DMS53 treated with DMSO at 0.1 percent for 48 hours (cell line): ENCODE measurements around the gene PRSS2.

Experiments
- DNase-seq: peaks from one replicate; lab custom pipeline; 2025; ENCODE audit not compliant: unreplicated experiment; lab: John Stamatoyannopoulos, UW

PRSS2 gene

GRCh38 chr7:142785841-142786250 lies 15.1 kb downstream of the PRSS2 start:
- no peak for DNase-seq

DNA sequence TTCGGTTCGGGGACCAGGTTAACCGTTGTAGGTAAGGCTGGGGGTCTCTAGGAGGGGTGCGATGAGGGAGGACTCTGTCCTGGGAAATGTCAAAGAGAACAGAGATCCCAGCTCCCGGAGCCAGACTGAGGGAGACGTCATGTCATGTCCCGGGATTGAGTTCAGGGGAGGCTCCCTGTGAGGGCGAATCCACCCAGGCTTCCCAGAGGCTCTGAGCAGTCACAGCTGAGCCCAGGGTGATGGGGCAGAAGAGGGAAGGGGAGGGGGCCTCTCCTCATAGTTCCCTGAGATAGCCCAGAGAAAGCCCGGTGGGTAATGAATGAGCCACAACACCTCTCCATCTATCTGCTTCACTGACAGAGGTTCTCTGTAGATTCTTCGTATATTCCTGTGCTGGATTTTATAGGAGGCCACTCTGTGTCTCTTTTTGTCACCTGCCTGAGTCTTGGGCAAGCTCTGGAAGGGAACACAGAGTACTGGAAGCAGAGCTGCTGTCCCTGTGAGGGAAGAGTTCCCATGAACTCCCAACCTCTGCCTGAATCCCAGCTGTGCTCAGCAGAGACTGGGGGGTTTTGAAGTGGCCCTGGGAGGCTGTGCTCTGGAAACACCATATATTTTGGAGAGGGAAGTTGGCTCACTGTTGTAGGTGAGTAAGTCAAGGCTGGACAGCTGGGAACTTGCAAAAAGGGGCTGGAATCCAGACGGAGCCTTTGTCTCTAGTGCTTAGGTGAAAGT lies 16.4 kb downstream of the PRSS2 start:
- no peak for DNase-seq

DNA sequence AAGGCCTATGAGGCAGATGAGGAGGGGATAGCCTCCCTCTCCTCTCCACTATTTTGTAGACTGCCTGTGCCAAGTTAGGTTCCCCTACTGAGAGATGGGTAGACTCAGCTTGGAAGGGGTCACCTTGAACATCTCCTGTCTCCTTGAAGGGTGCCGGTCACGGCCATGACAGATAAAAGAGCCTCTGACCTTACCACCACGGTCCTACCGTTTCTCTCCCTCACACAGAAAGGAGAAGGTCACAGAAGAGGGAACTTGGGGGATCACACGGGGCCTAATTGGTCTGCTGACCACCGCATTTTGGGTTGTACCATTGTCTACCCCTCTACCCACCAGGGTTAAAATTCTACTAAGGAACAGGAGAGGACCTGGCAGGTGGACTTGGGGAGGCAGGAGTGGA lies 17.0 kb downstream of the PRSS2 start:
- DNase-seq = no peak

DNA sequence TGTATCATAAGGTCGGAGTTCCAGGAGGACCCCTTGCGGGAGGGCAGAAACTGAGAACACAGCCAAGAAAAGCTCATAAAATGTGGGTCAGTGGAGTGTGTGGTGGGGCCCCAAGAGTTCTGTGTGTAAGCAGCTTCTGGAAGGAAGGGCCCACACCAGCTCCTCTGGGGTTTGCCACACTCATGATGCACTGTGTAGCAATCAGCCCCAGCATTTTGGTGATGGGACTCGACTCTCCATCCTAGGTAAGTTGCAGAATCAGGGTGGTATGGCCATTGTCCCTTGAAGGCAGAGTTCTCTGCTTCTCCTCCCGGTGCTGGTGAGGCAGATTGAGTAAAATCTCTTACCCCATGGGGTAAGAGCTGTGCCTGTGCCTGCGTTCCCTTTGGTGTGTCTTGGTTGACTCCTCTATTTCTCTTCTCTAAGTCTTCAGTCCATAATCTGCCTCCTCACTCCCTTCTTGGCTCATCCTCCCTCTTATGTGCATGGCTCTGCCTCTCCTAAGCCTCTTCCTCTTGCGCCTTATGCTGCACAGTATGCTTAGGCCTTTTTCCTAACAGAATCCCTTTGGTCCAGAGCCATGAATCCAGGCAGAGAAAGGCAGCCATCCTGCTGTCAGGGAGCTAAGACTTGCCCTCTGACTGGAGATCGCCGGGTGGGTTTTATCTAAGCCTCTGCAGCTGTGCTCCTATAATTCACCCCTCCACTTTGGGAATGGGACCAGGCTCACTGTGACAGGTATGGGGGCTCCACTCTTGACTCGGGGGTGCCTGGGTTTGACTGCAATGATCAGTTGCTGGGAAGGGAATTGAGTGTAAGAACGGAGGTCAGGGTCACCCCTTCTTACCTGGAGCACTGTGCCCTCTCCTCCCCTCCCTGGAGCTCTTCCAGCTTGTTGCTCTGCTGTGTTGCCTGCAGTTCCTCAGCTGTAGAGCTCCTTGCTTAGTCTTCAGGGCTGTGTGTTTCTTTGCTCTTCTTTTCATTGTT lies 17.8 kb downstream of the PRSS2 start:
- no peak for DNase-seq

- no peak for DNase-seq
These were observed 18.7 kb downstream of the PRSS2 start for GRCh38 chr7:142789441-142789840.

DNA sequence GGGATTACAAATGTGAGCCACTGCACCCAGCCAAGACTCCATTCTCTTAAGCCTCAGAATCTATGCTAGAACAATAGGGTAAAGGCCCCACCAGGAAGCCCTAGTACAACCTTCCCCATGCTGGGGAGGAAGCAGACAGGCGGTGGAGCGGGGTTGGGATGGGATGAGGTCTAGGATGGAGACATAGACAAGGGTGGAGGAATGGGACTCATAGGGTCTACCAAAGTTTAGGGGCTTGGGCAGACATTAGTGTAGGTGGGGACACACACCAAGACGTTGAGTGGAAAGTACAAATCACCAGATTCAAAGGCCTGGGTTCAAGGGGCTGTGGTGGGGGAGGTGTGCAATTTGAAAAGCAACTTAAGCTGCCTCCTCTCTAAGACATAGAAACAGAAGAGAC lies 19.3 kb downstream of the PRSS2 start:
- DNase-seq = no peak

DNA sequence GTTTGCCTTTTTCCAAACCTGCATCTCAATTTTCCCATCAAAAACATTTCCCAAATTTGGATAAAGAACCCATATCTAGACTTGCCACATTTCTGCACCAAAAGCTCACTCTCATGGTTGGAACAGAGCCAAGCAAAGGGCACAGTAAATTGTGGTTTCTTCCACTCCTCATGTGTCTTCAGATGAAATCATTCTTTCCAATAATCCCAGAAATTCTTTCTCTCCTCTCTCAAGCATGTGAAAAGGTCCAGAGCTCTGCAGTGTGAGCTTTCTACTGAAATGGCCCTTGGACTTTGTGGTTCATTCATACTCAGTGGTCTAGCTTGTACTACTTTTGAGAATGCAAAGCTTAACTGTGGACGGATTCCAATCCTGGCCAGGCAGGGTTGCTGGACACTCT lies 19.8 kb downstream of the PRSS2 start:
- no peak for DNase-seq

GRCh38 chr7:142791502-142791901 lies 20.7 kb downstream of the PRSS2 start:
- DNase-seq = no peak

DNA sequence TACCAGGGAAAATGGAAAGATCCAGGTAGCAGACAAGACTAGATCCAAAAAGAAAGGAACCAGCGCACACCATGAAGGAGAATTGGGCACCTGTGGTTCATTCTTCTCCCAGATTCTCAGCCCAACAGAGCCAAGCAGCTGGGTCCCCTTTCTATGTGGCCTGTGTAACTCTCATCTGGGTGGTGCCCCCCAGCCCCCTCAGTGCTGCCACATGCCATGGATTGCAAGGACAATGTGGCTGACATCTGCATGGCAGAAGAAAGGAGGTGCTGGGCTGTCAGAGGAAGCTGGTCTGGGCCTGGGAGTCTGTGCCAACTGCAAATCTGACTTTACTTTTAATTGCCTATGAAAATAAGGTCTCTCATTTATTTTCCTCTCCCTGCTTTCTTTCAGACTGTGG lies 21.4 kb downstream of the PRSS2 start:
- no peak for DNase-seq

- DNase-seq = no peak
These were observed 21.8 kb downstream of the PRSS2 start for GRCh38 chr7:142792593-142792992.

DNA sequence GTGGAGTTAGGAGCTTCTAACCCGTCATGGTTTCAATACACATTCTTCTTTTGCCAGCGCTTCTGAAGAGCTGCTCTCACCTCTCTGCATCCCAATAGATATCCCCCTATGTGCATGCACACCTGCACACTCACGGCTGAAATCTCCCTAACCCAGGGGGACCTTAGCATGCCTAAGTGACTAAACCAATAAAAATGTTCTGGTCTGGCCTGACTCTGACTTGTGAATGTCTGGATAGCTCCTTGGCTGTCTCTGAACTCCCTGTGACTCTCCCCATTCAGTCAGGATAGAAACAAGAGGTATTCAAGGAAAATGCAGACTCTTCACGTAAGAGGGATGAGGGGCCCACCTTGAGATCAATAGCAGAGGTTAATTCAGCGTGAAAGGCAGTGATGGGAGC lies 22.4 kb downstream of the PRSS2 start:
- no peak for DNase-seq

- no peak for DNase-seq
These were observed 24.6 kb downstream of the PRSS2 start for GRCh38 chr7:142795339-142795863.

GRCh38 chr7:142796001-142796500 lies 25.3 kb downstream of the PRSS2 start:
- no peak for DNase-seq

DNA sequence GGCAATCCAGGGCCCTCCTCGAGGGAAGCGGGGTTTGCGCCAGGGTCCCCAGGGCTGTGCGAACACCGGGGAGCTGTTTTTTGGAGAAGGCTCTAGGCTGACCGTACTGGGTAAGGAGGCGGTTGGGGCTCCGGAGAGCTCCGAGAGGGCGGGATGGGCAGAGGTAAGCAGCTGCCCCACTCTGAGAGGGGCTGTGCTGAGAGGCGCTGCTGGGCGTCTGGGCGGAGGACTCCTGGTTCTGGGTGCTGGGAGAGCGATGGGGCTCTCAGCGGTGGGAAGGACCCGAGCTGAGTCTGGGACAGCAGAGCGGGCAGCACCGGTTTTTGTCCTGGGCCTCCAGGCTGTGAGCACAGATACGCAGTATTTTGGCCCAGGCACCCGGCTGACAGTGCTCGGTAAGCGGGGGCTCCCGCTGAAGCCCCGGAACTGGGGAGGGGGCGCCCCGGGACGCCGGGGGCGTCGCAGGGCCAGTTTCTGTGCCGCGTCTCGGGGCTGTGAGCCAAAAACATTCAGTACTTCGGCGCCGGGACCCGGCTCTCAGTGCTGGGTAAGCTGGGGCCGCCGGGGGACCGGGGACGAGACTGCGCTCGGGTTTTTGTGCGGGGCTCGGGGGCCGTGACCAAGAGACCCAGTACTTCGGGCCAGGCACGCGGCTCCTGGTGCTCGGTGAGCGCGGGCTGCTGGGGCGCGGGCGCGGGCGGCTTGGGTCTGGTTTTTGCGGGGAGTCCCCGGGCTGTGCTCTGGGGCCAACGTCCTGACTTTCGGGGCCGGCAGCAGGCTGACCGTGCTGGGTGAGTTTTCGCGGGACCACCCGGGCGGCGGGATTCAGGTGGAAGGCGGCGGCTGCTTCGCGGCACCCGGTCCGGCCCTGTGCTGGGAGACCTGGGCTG lies 26.0 kb downstream of the PRSS2 start:
- DNase-seq = no peak

DNA sequence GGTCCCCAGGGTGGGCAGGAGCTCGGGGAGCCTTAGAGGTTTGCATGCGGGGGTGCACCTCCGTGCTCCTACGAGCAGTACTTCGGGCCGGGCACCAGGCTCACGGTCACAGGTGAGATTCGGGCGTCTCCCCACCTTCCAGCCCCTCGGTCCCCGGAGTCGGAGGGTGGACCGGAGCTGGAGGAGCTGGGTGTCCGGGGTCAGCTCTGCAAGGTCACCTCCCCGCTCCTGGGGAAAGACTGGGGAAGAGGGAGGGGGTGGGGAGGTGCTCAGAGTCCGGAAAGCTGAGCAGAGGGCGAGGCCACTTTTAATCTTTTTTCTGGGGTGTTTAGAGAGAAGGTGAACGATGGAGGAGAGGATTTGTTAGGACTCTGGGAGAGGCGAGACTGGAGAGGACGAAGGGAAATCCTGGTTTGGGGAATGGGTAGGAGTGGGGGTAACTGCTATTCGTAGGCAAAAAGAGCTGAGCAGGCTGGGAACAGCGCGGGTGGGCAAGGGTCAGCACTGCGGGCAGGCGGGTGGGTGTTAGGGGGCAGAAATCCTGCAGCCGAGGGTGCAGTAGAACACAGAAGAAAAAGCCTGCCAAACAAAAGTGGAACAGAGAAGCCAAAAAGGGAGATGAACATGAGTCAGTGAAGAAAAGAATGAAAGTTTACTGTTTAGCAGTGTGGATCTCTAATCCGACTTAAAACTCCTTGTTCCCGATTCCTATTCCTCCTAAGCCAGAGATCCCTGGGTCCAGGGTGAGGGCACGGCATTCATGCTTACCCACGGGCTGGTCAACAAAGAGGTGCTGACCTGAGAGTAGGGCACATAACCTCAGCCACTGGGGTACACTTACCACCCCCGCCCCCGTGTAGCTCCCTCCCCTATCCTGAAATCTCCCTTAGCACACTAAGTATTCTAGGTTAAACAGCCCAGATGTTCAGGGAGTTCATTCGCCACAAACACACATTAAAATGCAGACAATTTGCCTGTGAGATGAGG lies 26.9 kb downstream of the PRSS2 start:
- DNase-seq = no peak

GRCh38 chr7:142798451-142799436 lies 28.0 kb downstream of the PRSS2 start:
- no peak for DNase-seq

DNA sequence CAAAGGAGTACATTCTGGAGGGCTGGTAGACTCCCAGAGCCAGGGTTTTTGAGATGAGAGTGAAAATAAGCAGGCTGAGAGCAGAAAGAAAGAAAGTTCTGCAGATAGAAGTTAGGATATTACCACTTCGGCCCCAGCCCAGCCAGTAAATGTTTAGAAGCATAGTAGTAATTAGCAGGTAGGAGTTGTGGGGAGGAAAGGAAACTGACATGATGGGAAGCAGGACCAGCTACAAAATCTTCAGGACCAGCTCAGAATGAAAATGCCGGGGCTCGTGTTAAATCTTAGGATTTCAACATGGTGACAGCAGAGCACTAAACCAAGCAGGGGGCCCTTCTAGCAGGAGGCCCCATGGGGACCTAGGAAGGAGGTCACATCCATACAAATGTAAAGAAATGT lies 28.7 kb downstream of the PRSS2 start:
- DNase-seq = no peak

DNA sequence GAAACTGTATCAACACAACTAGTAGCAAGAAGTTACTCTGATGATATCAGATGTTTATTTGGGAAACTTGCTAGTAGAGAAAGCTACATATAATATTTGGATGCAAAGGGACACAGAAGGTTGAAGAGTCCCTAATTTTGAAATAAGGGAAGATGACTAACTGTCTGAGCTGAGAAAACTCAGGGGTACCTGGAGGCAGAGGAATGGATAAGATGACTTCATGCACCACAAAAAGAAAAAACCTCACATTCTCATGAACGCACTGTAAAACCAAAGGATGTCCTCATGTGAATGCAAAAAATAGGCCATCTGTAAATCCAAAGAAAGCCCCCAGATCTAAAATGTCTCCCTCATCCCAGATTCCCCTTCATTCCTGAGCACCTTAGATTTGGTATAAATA lies 29.3 kb downstream of the PRSS2 start:
- no peak for DNase-seq
